Panc1 (cell line): ENCODE data around the gene PHLDB2.

Source experiments
- CTCF ChIP-seq: fragments of 450-650 bp; IDR thresholded peaks from 2 replicates; pipeline ENCODE4 v1.5.1; 2017; ENCODE audit warnings: mild to moderate bottlenecking
- POLR2AphosphoS5 ChIP-seq: IDR thresholded peaks from 2 replicates; pipeline ENCODE4 v1.6.1; 2012; ENCODE audit warnings: mild to moderate bottlenecking, low read depth, low read length, moderate library complexity
- REST ChIP-seq, 2 experiments: IDR thresholded peaks; 2 replicates each; pipeline ENCODE4 v1.6.1; 2011 to 2012; ENCODE audit warnings: low read depth in 2 of 2, control low read depth in 1 of 2, low read length in 1 of 2, mild to moderate bottlenecking in 1 of 2, moderate library complexity in 1 of 2; ENCODE audit not compliant: insufficient read depth in 1 of 2
- SIN3A ChIP-seq: IDR thresholded peaks from 2 replicates; pipeline ENCODE4 v1.6.1; 2012; ENCODE audit warnings: low read depth, mild to moderate bottlenecking, low read length, moderate library complexity, borderline replicate concordance; ENCODE audit not compliant: insufficient read depth
- TCF7L2 ChIP-seq: IDR thresholded peaks from 2 replicates; pipeline ENCODE4 v1.6.1; 2011; ENCODE audit warnings: mild to moderate bottlenecking, low read depth, low read length, inconsistent platforms

- TF ChIP-seq CTCF = no peak
- no peak for TF ChIP-seq POLR2AphosphoS5
- TF ChIP-seq TCF7L2 = no peak
- TF ChIP-seq REST (IDR thresholded peaks at IDR 0.05; ENCODE audit: insufficient read depth in 1 of 2, low read depth in 2 of 2, low read length in 1 of 2) = no peak
- TF ChIP-seq SIN3A = no peak
Measured at GRCh38 chr3:111901637-111902036, 42.6 kb downstream of the PHLDB2 start.
